ENCODE measurements around the gene TEX35. TPM values are rescaled to one million over a fixed set of nuclear protein-coding genes. Genes with fewer than 3 reads are reported as not detected.

The TEX35 gene
- total RNA-seq, 1 experiment from 2014 or later = not detected

DNA sequence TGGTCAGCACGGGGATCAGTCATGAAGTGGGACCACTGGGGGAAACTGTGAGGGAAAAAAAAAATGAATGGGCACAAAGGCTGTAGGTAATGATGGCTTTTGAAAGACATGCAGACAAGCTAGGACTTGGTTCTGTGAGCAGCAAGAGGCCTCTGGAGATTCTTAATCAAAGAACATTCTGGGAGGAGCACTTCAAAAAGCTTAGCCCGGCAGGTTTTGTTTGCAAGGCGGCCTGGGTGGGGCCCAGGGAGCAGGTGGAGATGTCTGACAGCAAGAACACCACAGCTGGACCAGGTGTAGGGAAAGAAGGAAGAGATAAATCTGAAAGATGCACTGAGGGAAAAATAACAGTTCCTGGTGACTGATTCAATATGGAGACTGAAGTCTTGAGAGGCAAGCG lies 6.0 kb downstream of the TEX35 start:
- DNase-seq (ENCODE audit: low spot score) = no peak

DNA sequence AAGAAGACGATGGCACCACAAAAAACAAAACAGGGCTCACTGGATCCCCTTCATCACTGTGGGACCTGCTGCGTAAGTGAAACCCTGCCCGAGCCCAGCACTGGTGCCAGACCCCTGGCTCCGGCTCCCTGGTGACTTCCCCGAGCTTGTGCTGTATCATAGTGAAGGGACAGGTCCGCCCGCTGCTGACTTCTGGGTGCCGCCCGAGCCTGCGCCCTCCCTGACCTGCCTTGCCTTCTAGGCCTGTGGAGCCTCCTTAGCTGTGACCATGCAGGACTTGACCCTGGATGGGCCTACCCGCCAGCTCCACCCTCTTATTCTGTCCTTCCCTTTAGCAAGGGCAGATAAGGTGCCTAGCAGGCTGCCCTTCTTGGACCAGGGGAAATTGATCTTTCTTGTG lies 7.9 kb downstream of the TEX35 start:
- DNase-seq (ENCODE audit: low spot score) = no peak

- DNase-seq (ENCODE audit: low spot score) = no peak
Measured at GRCh38 chr1:178521241-178521640, 8.3 kb downstream of the TEX35 start.

GRCh38 chr1:178527117-178527516 lies 14.2 kb downstream of the TEX35 start:
- no peak for DNase-seq (ENCODE audit: low spot score)

GRCh38 chr1:178528228-178528952 lies 15.5 kb downstream of the TEX35 start:
- DNase-seq (ENCODE audit: low spot score) = no peak

GRCh38 chr1:178528953-178529335 lies 16.0 kb downstream of the TEX35 start:
- DNase-seq (ENCODE audit: low spot score) = no peak

DNA sequence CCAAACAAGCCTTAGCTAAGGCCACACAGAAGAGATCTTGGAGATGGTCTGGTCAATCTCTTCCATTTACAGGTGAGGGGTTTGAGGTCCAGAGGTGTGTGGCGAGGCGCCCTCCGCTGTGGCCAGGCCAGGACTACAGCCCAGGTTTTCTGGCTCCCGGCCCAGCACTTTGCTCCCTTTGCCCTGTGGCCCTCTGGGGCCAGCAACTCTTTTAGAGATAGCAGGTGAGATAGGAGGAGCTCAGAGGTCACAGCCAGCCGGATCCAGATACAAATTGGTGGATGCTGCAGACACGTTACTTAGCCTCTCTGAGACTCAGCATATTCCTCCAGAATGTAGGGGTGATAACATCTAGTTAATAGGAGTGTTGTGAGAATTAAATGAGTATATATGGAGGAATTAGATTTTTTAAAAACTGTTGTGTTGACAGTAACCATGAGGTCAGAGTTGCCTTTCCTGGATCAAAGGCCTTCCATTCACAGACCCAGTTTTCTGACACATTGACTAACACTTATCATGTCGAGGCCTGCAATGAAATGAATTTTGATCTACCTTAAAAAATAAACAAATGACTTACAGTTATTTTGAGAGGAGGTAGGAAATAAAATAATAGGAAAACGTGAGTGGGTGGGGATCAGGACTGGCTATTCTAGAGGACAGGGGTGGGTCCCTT lies 16.6 kb downstream of the TEX35 start:
- no peak for DNase-seq (ENCODE audit: low spot score)

- DNase-seq (ENCODE audit: low spot score) = peak; percentile 57
Measured at GRCh38 chr1:178530037-178530402, 17.1 kb downstream of the TEX35 start.

DNA sequence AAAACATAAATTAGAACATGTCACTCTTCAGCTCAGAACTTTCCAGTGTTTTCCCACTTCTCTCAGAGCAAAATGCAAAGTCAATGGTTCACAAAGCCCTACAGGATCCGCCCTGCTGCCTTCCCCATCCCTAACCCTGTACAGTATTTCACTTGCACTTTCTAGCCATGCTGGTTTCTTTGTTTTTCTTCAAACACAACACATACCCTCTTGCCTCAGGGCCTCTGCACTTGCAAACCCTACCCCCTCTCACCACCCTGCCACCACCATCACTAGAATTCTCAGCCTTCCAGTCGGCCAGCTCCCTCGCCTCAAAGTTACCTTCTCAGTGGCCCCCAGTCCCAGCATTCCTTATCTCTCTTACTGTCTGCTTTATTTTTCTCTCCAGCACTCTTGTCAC lies 17.6 kb downstream of the TEX35 start:
- no peak for DNase-seq (ENCODE audit: low spot score)

DNA sequence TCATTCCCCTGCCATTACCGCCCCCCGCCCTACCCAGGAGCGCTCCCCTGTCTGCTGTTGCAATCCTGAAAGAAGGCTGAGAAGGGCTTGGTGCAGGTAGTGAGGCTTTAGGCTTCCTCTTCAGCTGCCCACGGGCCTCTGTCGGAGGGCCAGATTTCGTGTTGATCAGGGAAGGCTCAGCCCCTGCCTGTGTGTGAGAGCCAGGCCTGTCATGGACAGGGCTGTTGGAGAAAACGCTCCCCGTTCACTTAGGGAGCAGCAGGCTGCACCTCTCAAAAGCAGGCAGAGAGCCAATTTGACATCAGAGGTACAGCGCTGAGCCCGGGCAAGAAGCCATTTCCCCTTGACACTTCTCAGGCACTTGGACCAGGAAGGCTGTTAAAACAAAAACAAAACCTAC lies 19.0 kb downstream of the TEX35 start:
- no peak for DNase-seq (ENCODE audit: low spot score)

GRCh38 chr1:178532392-178532791 lies 19.5 kb downstream of the TEX35 start:
- peak; percentile 72 for DNase-seq (ENCODE audit: low spot score)

GRCh38 chr1:178533121-178533946 lies 20.4 kb downstream of the TEX35 start:
- DNase-seq (ENCODE audit: low spot score) = no peak

GRCh38 chr1:178534137-178534868 lies 21.4 kb downstream of the TEX35 start:
- no peak for DNase-seq (ENCODE audit: low spot score)

DNA sequence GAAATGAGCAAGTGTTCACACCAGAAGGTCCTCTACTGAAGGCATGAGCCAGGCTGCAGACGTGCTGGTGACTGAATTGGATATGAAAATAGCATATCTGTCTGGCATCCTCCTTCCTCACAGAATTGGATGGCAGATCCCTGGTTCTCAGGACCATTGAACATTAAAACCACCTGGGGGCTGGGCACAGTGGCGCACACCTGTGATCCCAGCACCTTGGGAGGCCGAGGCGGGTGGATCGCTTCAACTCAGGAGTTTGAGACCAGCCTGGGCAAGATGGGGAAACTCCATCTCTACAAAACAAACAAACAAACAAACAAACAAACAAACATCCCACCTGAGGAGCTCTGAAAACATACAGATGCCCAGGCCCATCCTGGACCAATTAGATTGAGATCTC lies 23.4 kb downstream of the TEX35 start:
- no peak for DNase-seq (ENCODE audit: low spot score)

DNA sequence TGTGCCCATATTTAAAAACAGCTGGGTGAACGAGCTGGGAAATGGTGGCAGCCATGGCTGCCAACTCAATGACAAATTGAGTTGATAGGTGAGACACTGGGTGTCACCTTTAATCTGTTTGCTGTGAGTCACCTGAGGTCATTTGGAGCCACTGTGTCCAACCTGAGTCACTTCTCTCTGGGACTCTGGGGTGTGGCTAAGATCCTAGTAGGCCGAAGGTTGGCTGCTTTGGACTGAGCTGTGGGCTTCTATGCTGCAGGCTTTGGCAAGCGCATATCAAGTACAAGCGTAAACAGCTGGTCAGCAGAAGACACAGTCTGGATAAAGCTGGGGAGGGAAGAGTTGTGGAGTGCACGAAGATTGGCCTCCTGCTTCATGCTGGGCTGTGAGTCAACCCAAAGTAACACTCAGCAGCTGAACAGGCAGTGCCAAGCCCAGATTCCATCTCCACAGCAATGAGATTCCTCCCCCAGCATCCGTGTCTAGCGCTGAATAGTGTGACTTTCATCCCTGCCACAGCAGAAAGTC lies 24.0 kb downstream of the TEX35 start:
- peak; percentile 91 for DNase-seq (ENCODE audit: low spot score)

DNA sequence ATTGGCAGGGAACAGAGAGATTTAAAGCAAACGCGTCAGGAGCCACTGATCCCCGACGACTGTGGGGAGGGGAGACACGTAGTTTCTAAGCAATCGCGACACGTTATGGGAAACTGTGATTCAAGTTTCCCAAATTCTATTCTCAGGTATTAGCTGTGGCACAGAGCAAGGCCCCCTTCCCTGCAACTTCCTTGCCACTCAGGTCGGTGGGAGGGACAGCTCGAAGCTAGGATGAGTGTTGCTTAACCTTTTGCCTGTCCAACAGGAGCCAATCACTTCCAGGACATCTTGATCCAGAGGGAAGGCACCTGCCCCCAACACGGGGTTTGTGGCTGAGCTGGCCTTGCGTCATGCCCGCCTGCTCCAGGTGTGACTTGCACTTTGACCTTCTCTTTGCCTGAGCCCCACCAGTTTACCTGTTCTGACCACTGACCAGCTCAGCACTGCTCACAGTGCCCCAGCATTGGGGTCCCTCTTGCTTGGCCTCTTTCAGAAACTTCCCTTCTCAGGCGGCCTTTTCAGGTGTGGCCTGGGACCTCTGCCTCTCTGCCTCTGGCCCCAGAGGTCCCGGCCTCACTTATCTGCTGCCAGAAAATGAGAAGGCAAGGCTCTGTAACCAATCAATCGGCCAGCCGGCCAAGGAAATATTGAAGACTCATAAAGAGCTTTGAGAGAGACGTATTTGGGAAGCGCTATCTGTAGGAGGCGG lies 24.6 kb downstream of the TEX35 start:
- DNase-seq (ENCODE audit: low spot score) = no peak

DNA sequence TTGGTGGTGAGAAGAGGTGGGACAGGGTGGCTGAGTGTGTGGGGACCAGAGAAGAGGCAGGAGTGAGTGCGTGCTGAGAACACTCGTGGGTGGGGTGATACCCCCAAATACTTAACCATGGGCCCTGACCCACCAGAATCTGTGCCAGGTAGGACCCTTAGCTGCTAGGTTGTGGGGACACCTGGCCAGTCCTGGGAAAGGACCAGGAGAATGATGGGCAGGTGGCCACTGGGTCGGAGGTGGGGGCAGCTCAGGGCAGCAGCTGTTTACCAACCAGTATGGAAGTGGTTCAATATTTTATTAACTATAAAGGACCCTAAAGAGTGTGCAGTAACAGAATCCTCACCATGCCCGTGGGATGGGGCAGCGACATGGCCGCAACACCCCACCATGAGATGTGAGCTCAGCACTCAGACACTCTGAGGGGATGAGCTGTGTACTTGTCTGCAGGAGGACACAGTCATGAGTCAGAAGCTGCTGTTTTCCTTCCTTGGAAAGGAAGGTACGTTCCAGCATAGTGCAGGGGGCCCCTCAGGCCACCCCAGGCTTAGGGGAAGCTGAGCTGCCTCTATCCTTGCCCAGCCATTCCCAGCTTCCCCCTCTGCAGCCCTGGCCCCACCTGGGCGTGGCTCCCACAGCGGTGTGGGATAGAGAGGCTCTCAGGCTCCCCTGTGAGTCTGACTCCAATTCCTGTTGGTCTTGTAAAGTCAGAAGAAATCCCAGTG lies 25.4 kb downstream of the TEX35 start:
- DNase-seq (ENCODE audit: low spot score) = no peak

- no peak for DNase-seq (ENCODE audit: low spot score)
Measured at GRCh38 chr1:178539291-178539690, 26.4 kb downstream of the TEX35 start.

DNA sequence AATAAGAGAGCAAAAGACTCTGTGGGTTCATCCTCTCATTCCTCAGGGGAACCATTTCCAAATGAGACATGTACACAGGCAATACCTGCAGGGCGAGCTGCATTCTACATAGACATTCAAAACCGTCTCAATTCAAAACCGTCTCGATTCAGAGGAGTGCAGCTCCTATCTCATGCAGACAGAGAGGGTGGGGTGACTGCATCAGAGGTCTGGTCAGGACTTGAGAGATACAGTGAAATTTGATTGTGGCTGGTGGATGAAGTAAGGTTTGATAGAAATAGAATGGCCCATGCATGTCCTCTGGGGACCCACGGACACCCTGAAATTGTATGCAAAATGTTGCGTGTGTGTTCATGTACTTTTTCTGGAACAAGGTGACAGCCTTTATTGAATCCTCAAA lies 27.3 kb downstream of the TEX35 start:
- no peak for DNase-seq (ENCODE audit: low spot score)

DNA sequence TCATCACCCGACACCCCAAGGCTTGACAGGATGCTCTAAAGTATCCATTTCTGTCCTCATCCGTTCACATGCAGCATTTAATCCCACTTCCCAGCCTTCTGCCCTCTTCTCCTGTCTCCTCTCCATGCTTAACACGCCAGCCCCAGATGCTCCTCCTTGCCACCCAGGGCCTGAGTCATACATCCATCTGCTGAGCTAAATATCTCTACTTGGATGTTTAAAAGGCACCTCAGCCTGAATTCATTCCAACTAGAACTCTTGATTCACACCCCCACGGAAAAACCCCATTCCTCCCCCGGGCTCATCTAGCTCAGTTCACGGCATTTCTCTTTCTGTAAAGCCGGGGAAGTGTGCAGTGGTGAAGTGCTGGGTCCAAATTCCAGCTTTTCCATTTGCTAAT lies 27.7 kb downstream of the TEX35 start:
- DNase-seq (ENCODE audit: low spot score) = peak; percentile 39

GRCh38 chr1:178541379-178541778 lies 28.5 kb downstream of the TEX35 start:
- no peak for DNase-seq (ENCODE audit: low spot score)
